Measurements from ENCODE around the gene MXRA7.
"Not testable (repeated sequence)": the region's sequence is repeated elsewhere in the genome, so short reads cannot be mapped to it uniquely, and the experiment has no call there.

Gene MXRA7

DNA sequence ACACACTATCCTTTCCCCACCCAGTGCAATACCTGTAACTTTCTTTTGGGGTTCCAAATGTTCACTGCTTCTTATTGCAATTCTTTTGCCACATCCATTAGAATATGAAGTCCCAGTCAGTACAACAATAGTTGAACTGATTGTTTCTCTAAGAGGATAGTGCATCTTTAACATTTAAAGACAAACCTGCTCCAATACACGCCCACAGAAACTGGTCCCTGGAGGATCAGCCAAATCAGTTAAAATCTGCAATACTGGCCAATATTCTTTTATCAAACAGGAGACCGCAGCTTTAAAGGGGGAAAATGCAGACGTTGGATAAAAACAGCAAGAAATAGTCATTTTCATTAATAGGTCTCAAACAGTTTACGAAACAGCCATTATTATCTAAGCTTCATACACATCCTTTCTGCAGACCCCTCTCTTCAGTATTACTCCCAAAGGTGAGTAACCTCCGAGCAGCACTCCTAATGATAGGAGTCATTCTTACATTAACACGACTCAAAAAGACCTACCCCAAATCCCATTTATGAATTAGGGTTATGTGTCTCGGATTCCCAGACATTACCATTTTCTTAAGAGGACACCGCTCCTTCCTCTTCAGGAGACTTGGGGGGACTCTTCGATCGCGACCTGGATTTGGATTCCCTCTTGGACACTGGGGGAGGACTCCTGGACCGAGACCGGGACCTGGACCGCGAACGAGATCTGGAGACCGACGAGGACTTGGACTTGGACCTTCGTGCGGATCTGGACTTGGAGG is 25.0 kb upstream of the MXRA7 start:
- DNase-seq (ENCODE audit: low spot score): peak; percentile 38

- DNase-seq (ENCODE audit: low spot score): no peak
These were observed 24.2 kb upstream of the MXRA7 start for GRCh38 chr17:76735006-76735405.

DNA sequence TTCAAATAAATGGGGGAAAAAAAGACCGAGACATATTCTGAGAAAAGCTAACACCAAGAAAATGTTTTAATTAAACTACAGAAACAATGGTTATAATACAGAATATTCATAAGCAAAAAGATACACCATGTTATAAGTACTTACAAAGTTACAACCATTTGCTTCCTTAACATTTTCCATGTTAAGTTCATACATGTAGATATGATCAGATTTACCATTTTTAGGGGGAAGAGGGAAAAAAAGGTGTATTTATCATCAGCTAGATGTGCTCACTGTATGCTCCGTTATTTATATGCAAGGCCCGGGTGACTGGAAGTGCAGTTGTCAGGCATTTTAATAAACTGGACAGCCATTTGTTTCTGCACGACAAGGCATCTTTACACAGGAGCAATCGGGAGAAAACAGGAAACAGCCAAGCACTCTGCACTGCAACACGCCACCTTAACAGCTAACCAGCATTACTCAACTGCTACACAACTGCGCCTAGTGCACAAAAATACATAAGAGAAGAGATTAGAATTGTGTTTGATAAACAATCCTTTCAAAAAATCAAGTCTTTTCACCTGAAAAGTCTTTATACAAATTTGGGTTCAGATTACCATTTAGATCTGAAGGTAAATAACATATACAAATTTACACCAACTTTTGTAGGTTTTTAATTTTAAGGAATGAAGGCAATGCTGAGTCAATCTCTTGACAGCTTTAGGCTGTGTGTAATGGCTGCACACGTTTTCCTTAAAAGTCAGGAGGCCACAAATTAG is 23.5 kb upstream of the MXRA7 start:
- no peak for DNase-seq (ENCODE audit: low spot score)

GRCh38 chr17:76733618-76733957 is 22.8 kb upstream of the MXRA7 start:
- DNase-seq (ENCODE audit: low spot score): no peak

GRCh38 chr17:76732734-76733617 is 22.2 kb upstream of the MXRA7 start:
- DNase-seq (ENCODE audit: low spot score): no peak

DNA sequence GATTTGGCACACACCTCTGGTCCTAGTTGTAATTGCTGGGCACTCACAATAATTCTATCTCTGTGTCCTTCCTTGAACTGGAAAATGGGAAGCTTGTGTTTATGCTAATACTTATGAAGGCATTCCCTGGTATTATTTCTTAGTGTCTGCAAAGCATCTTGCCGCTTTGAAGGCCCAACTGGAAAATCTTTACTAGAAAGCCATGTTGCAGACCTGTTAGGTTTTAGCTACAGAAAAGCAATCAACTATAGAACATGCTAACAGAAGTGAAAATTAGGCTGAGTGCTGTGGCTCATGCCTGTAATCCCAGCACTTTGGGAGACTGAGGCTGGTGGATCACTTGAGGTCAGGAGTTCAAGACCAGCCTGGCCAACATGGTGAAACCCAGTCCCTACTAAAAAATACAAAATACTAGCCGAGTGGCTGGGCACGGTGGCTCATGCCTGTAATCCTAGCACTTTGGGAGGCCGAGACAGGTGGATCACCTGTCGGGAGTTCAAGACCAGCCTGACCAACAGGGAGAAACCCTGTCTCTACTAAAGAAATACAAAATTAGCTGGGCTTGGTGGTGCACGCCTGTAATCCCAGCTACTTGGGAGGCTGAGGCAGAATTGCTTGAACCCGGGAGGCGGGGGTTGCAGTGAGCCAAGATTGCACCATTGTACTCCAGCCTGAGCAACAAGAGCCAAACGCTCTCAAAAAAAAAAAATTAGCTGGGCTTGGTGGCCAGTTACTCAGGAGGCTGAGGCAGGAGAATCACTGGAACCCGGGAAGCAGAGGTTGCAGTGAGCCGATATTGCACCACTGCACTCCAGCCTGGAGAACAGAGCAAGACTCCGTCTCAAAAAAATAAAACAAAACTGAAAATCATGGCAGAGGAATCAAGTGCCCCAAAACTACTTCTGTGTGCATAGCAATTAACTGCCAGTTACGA is 21.3 kb upstream of the MXRA7 start:
- DNase-seq (ENCODE audit: low spot score): not testable (repeated sequence)

GRCh38 chr17:76727745-76728456 is 17.1 kb upstream of the MXRA7 start:
- no peak for DNase-seq (ENCODE audit: low spot score)

DNA sequence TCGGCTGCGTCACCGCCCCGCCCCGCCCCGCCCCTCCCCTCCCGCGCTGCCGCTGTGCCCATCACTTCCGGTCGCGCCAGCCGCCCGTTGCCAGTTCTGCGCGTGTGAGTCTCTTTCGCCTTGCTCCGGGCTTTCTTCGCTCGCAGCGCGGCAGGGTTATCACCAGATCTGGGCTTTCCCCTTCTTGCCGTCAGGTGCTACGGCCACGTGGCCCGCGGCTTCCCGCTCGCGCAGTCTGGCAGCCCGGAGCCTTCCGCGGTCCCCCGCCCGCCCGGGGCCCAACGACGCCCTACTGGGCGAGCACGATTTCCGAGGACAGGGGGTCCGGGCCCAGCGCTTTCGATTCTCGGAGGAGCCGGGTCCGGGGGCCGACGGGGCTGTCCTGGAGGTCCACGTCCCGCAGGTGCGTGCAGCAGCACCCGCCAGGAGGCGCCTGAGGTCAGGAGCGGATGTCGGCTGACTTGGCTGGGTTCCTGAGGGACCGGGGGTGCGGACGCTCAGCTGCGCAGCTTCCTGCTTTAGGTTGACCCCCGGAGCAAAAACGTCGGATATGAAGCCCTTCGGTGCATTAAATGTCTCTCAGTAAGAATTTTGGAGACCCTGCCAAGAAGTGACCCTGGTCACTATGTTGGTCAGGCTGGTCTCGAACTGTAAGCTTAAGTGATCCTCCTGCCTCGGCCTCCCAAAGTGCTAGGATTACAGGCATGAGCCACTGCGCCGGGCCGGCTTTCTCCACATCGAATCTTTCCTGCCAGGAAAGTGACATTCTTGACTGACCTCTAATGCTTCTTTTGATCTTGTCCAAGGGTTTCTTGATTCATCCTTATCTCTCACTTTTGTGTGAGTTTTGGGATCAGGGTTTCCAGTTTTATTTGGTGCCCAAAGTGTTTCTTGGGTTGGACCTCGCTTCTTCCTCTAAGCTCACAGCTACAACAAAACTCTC is 16.3 kb upstream of the MXRA7 start, which contains the start of gene METTL23:
METTL23 (plus strand) TSS at position 64 of the 943 bp plus-strand sequence. CDS start 2,872 bp downstream, outside the sequence.
- peak; percentile 82 for DNase-seq (ENCODE audit: low spot score)

- DNase-seq (ENCODE audit: low spot score): peak; percentile 99
These were observed 15.5 kb upstream of the MXRA7 start, which contains the start of gene JMJD6 for GRCh38 chr17:76726231-76726775. JMJD6 (minus strand) TSS chr17:76726606; CDS start chr17:76726475, 131 bp downstream.

DNA sequence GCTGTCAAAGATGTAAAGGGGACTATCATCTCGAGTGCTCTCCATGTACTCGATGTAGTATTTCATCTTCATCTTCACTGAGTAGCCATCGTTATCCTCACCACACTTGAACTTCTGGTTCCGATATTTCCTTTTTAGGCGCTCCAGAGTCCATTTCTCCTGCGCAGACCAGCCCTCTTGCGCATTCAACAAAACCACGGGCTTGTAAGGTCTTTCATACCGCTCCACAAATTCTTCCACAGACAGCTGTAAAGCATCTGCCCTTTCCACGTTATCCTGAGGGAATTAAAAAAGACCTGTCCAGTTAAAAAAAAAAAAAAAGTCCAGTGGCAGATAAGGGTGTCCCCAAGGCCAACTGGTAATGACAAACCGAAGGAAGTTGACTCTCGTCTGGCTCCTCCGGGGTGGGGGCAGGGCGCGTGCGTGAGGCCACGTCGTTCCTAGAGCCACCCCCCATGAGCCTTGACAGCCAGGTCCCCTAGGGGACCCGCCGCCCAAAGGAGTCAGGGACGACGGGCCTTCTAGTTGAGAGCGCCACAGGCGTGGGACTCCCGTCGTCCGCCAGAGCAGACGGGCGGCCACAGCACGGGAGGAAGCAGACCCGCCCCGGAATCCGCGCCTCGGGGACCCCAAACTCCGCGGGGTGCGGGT is 14.9 kb upstream of the MXRA7 start:
- peak; percentile 63 for DNase-seq (ENCODE audit: low spot score)

GRCh38 chr17:76723812-76724211 is 13.0 kb upstream of the MXRA7 start:
- no peak for DNase-seq (ENCODE audit: low spot score)

DNA sequence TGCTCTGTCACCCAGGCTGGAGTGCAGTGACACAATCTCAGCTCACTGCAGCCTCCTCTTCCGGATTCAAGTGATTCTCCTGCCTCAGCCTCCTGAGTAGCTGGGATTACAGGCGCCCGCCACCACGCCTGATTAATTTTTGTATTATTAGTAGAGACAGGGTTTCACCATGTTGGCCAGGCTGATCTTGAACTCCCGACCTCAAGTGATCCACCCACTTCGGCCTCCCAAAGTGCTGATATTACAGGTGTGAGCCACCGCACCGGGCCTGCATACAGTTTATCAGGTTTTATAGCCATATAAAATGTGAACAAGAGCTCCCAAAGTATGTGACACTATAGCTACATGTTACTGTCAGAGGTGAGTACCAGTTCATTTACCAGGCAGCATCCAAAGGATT is 12.2 kb upstream of the MXRA7 start:
- not testable (repeated sequence) for DNase-seq (ENCODE audit: low spot score)

DNA sequence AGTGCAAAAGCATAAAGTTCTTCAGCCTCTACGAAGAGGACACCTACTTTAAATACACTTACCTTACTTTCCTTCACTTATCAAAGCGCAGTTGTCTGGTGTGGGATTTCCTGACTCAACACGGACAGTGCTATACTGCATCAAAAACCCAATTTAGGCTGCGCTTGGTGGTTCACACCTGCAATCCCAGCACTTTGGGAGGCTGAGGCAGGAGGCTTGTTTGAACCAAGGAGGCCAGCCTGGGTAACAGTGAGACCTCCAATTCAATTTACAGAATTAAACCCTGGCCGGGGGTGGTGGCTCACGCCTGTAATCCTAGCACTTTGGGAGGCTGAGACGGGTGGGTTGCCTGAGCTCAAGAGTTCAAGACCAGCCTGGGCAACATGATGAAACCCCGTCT is 11.5 kb upstream of the MXRA7 start:
- no peak for DNase-seq (ENCODE audit: low spot score)

GRCh38 chr17:76721463-76721862 is 10.7 kb upstream of the MXRA7 start:
- no peak for DNase-seq (ENCODE audit: low spot score)

GRCh38 chr17:76720941-76721340 is 10.2 kb upstream of the MXRA7 start:
- no peak for DNase-seq (ENCODE audit: low spot score)

GRCh38 chr17:76720211-76720610 is 9.4 kb upstream of the MXRA7 start:
- DNase-seq (ENCODE audit: low spot score): no peak

DNA sequence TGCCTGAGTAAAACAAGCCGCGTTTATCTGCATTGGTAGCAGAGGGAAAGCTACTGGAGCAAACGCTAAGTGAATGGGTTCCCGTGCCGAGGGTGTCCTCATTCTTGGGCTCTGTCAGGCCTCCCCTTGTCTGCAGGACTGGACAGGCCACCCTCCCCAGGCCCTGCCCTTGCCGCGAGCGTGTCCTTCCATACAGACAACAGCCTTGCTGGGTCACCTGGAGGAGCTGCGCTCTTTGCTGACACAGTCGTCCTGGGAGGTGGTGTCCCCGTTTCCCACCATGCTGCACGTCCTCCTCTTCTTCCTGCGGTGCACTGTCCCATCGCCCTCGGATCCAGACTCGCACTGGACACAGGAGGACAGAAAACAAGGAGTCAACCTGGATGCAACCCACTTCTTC is 7.8 kb upstream of the MXRA7 start:
- DNase-seq (ENCODE audit: low spot score): no peak

DNA sequence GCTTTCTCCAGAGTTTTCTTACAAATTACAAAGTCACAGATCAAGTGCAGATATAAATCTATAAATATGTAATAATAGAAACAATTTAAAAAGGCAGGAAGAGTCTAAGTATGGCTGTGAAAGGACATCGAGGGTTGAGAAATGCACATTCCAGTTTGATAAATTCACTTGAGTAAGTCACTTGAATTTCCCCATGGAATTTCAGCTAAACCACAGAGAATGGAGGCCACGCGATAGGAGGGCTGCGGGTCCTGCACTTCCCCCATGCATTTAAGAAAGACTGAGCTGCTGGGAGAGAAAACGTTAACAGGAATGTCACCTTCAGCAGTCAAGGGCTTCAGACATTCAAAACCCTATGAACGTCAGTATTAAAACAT is 6.1 kb upstream of the MXRA7 start:
- no peak for DNase-seq (ENCODE audit: low spot score)
